Large intestine (tissue), 3 donors: ENCODE measurements around the gene ATRNL1. TPM values are rescaled to one million over a fixed set of nuclear protein-coding genes. Genes with fewer than 3 reads are reported as not detected.

Source experiments
- DNase-seq, 2 donors: peaks; one replicate each; pipeline versions ENCODE4 v3.0.0 to v3.0.0-alpha.2; 2013
- H3K27ac ChIP-seq: one replicate; pipeline ENCODE4 v1.5.1; 2013; ENCODE audit warnings: low read length
- H3K27me3 ChIP-seq: 2 replicates; pipeline ENCODE4 v1.6.1; 2013; ENCODE audit warnings: low read length; ENCODE audit not compliant: control insufficient read depth, insufficient read depth
- H3K36me3 ChIP-seq: 2 replicates; pipeline ENCODE4 v1.6.1; 2013; ENCODE audit warnings: low read length; ENCODE audit not compliant: control insufficient read depth, insufficient read depth
- H3K4me1 ChIP-seq: one replicate; pipeline ENCODE4 v1.6.1; 2013; ENCODE audit warnings: low read length; ENCODE audit not compliant: control insufficient read depth, insufficient read depth
- H3K4me3 ChIP-seq: one replicate; pipeline ENCODE4 v1.5.1; 2013; ENCODE audit warnings: low read length
- H3K9me3 ChIP-seq: one replicate; pipeline ENCODE4 v1.6.1; 2013; ENCODE audit warnings: mild to moderate bottlenecking, low read depth, low read length, moderate library complexity; ENCODE audit not compliant: control insufficient read depth
- WGBS: methylation state at CpG from one replicate; pipeline ENCODE4 v1.1.5; 2013; ENCODE audit warnings: low lambda C conversion rate; ENCODE audit not compliant: insufficient coverage; 5-methylcytosine and 5-hydroxymethylcytosine counted together
- polyA plus RNA-seq: library from polyadenylated mRNA; unstranded; fragments of 120-200 nt; gene quantifications from one replicate; pipeline ENCODE4 v1.2.1, GENCODE V29; 2013

Gene ATRNL1
- polyA plus RNA-seq, 1 donor, result 2.6 TPM

GRCh38 chr10:115654961-115655360, 561.8 kb downstream of the ATRNL1 start:
- Histone ChIP-seq H3K27ac (no peak overlapping the region), H3K4me3 (no peak overlapping the region), H3K36me3 (no peaks in the 10 kb centered on the region), H3K9me3 (no peaks in the 10 kb centered on the region), H3K27me3 (no peaks in the 10 kb centered on the region), H3K4me1 (no peaks in the 10 kb centered on the region)
- DNase-seq, result no peak
- WGBS, result 100% methylated on average over 2 of the region's 5 CpGs

- Histone ChIP-seq H3K27ac (no peak overlapping the region), H3K27me3 (no peaks in the 10 kb centered on the region), H3K36me3 (no peaks in the 10 kb centered on the region), H3K4me1 (no peaks in the 10 kb centered on the region), H3K4me3 (no peak overlapping the region), H3K9me3 (no peaks in the 10 kb centered on the region)
- 80% methylated on average over 2 of the region's 4 CpGs for WGBS
- DNase-seq, result no peak
Observed at GRCh38 chr10:115657161-115657860, 564.1 kb downstream of the ATRNL1 start.

- Histone ChIP-seq H3K9me3 (no peaks in the 10 kb centered on the region), H3K27ac (no peak overlapping the region), H3K4me3 (no peak overlapping the region), H3K27me3 (no peaks in the 10 kb centered on the region), H3K4me1 (no peaks in the 10 kb centered on the region), H3K36me3 (no peaks in the 10 kb centered on the region)
- no peak for DNase-seq
- WGBS, result 76% methylated on average over 3 of the region's 3 CpGs
Observed at GRCh38 chr10:115659616-115660015, 566.5 kb downstream of the ATRNL1 start.

- no peak for DNase-seq
- no peaks in the 10 kb centered on the region for H3K9me3 ChIP-seq
- WGBS, result 100% methylated on average over 1 of the region's 1 CpG
- H3K27ac ChIP-seq, result no peak overlapping the region
- H3K4me3 ChIP-seq, result no peak overlapping the region
- H3K4me1 ChIP-seq, result no peaks in the 10 kb centered on the region
- H3K27me3 ChIP-seq, result no peaks in the 10 kb centered on the region
- H3K36me3 ChIP-seq, result no peaks in the 10 kb centered on the region
Observed at GRCh38 chr10:115660391-115660790, 567.2 kb downstream of the ATRNL1 start.

GRCh38 chr10:115662422-115662821, 569.3 kb downstream of the ATRNL1 start:
- Histone ChIP-seq H3K27ac (no peak overlapping the region), H3K4me3 (no peak overlapping the region), H3K9me3 (no peaks in the 10 kb centered on the region)

GRCh38 chr10:115665549-115665948, 572.4 kb downstream of the ATRNL1 start:
- Histone ChIP-seq H3K4me3 (no peak overlapping the region), H3K27ac (no peak overlapping the region), H3K36me3 (no peaks in the 10 kb centered on the region), H3K27me3 (no peaks in the 10 kb centered on the region), H3K4me1 (no peaks in the 10 kb centered on the region), H3K9me3 (no peaks in the 10 kb centered on the region)
- DNase-seq, result no peak
- 60% methylated on average over 1 of the region's 2 CpGs for WGBS

More at GRCh38 chr10:115662422-115662821, 569.3 kb downstream of the ATRNL1 start:
- no peaks in the 10 kb centered on the region for H3K4me1 ChIP-seq
- DNase-seq, result no peak
- no peaks in the 10 kb centered on the region for H3K36me3 ChIP-seq
- no peaks in the 10 kb centered on the region for H3K27me3 ChIP-seq

- Histone ChIP-seq H3K36me3 (no peaks in the 10 kb centered on the region), H3K4me1 (no peaks in the 10 kb centered on the region), H3K27ac (no peak overlapping the region), H3K27me3 (no peaks in the 10 kb centered on the region), H3K4me3 (no peak overlapping the region), H3K9me3 (no peaks in the 10 kb centered on the region)
- DNase-seq, result no peak
- no CpG with 5 or more reads among the region's 1 CpG for WGBS
Observed at GRCh38 chr10:115674496-115674895, 581.3 kb downstream of the ATRNL1 start.

GRCh38 chr10:115696747-115697146, 603.6 kb downstream of the ATRNL1 start:
- Histone ChIP-seq H3K4me3 (no peak overlapping the region), H3K27me3 (no peaks in the 10 kb centered on the region), H3K36me3 (no peaks in the 10 kb centered on the region), H3K9me3 (no peaks in the 10 kb centered on the region), H3K27ac (no peak overlapping the region), H3K4me1 (no peaks in the 10 kb centered on the region)
- 60% methylated on average over 1 of the region's 4 CpGs for WGBS
- DNase-seq, result no peak

- Histone ChIP-seq H3K36me3 (no peaks in the 10 kb centered on the region), H3K27ac (no peak overlapping the region), H3K4me3 (no peak overlapping the region), H3K27me3 (no peaks in the 10 kb centered on the region), H3K9me3 (no peaks in the 10 kb centered on the region), H3K4me1 (no peaks in the 10 kb centered on the region)
- DNase-seq, result no peak
Observed at GRCh38 chr10:115706026-115706425, 612.9 kb downstream of the ATRNL1 start.

- Histone ChIP-seq H3K4me1 (no peaks in the 10 kb centered on the region), H3K36me3 (no peaks in the 10 kb centered on the region), H3K27me3 (no peaks in the 10 kb centered on the region), H3K27ac (no peak overlapping the region), H3K4me3 (no peak overlapping the region), H3K9me3 (no peaks in the 10 kb centered on the region)
- whole genome bisulfite sequencing, result 60% methylated on average over 2 of the region's 2 CpGs
- DNase-seq, result peak in 1 of 2 donors; percentile 2
Observed at GRCh38 chr10:115706488-115707076, 613.4 kb downstream of the ATRNL1 start.

GRCh38 chr10:115710136-115710535, 617.0 kb downstream of the ATRNL1 start:
- Histone ChIP-seq H3K4me1 (no peaks in the 10 kb centered on the region), H3K27ac (no peak overlapping the region), H3K36me3 (no peaks in the 10 kb centered on the region), H3K9me3 (no peaks in the 10 kb centered on the region), H3K27me3 (no peaks in the 10 kb centered on the region), H3K4me3 (no peak overlapping the region)
- DNase-seq, result no peak
- 100% methylated on average over 1 of the region's 1 CpG for WGBS
